SU-DHL-6 (cell line): Measurements from ENCODE around the gene SMC6.

ENCODE experiments used
- H2AFZ ChIP-seq: fragments of 200-600 bp; sonication (generic); 2 replicates; pipeline ENCODE4 v1.6.1; 2014; ENCODE audit warnings: low read depth, mild to moderate bottlenecking, moderate library complexity, mixed read lengths, antibody characterized with exemption, low read length; ENCODE audit not compliant: severe bottlenecking
- H3F3A ChIP-seq: fragments of 200-600 bp; shearing (Covaris generic); 2 replicates; pipeline ENCODE4 v1.6.0; 2016; ENCODE audit warnings: antibody characterized with exemption, mild to moderate bottlenecking; ENCODE audit not compliant: insufficient read depth
- H3K27ac ChIP-seq: fragments of 200-600 bp; sonication (generic); 2 replicates; pipeline ENCODE4 v1.5.1; 2016; ENCODE audit warnings: low read depth, mild to moderate bottlenecking, low read length, moderate library complexity, mixed read lengths
- H3K27me3 ChIP-seq: fragments of 200-600 bp; sonication (generic), shearing (Covaris generic); 2 replicates; pipeline ENCODE4 v1.6.0; 2014; ENCODE audit warnings: mild to moderate bottlenecking, low read length
- H3K36me3 ChIP-seq: fragments of 200-600 bp; sonication (generic); 2 replicates; pipeline ENCODE4 v1.6.1; 2014; ENCODE audit warnings: mild to moderate bottlenecking, low read length, mixed read lengths
- H3K4me2 ChIP-seq: fragments of 300-600, 200-600 bp; shearing (Covaris generic), sonication (generic); 2 replicates; pipeline ENCODE4 v1.6.0; 2014; ENCODE audit warnings: low read length, low read depth, mild to moderate bottlenecking; ENCODE audit not compliant: poor library complexity, severe bottlenecking
- H3K4me3 ChIP-seq: fragments of 200-600 bp; sonication (generic); 2 replicates; pipeline ENCODE4 v1.5.1; 2014; ENCODE audit warnings: antibody characterized with exemption, low read length, mild to moderate bottlenecking, mixed read lengths; ENCODE audit not compliant: insufficient read depth, poor library complexity, severe bottlenecking
- H3K79me2 ChIP-seq: fragments of 200-600 bp; sonication (generic); 2 replicates; pipeline ENCODE4 v1.6.1; 2014; ENCODE audit warnings: mild to moderate bottlenecking, low read length, moderate library complexity; ENCODE audit not compliant: insufficient read depth
- H3K9ac ChIP-seq: fragments of 200-600 bp; sonication (generic); 2 replicates; pipeline ENCODE4 v1.7.0; 2014; ENCODE audit warnings: mild to moderate bottlenecking, low read length
- H3K9me2 ChIP-seq: fragments of 200-600 bp; sonication (generic); replicated peaks from 2 replicates; pipeline ENCODE4 v1.6.1; 2014; ENCODE audit warnings: low read length; ENCODE audit not compliant: insufficient read depth
- H3K9me3 ChIP-seq: fragments of 200-600 bp; sonication (generic); 2 replicates; pipeline ENCODE4 v1.6.1; 2014; ENCODE audit warnings: low read length, mixed read lengths; ENCODE audit not compliant: insufficient read depth
- H4K20me1 ChIP-seq: fragments of 200-600 bp; sonication (generic); 2 replicates; pipeline ENCODE4 v1.6.1; 2014; ENCODE audit warnings: low read depth, mild to moderate bottlenecking, antibody characterized with exemption, low read length, moderate library complexity, mixed read lengths
- EZH2phosphoT487 ChIP-seq: fragments of 200-600 bp; sonication (generic), shearing (Covaris generic); conservative IDR thresholded peaks from 2 replicates; pipeline ENCODE4 v1.6.1; 2018; ENCODE audit warnings: mild to moderate bottlenecking, antibody characterized with exemption, low read length, moderate library complexity, mixed read lengths
- TF ChIP-seq, protein P1 (sequence below): fragments of 200-600 bp; sonication (generic); IDR thresholded peaks from one replicate; pipeline ENCODE4 v1.5.1; 2017; ENCODE audit warnings: antibody characterized with exemption, mild to moderate bottlenecking, low read length, moderate library complexity; ENCODE audit not compliant: insufficient read depth, poor library complexity, severe bottlenecking

SMC6 gene

DNA sequence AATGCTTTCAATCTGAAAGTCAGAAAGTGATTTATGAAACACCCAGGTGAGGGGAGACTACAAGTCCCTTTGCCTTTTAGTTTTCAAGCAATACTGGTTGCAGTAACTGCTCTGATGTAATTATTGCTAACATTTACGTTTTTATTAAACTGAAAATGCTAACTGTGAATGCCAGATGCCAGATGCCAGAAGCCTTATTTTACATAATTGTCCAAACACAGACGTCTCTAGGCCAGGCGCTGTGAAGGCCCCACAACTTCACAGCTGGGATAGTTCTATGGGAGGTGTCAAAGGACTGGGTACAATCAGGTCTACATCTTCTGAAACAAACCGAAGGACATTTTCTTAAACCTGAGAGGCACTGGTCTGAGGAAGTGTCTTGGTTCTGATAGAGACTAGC is 35.2 kb upstream of the SMC6 start:
- Histone ChIP-seq H3K9me2 (no peaks in the 10 kb centered on the region), H3K27ac (no peak overlapping the region), H3F3A (peaks cover 1% of the 10 kb centered on the region; the same call in 1 of the 2 replicates), H3K27me3 (no peaks in the 10 kb centered on the region), H2AFZ (no peak overlapping the region), H4K20me1 (peaks cover 2% of the 10 kb centered on the region; the same call in 1 of the 2 replicates), H3K79me2 (no peaks in the 10 kb centered on the region), H3K4me2 (no peak overlapping the region), H3K9me3 (no peaks in the 10 kb centered on the region), H3K9ac (no peak overlapping the region), H3K36me3 (no peaks in the 10 kb centered on the region), H3K4me3 (no peak overlapping the region)
- TF ChIP-seq EZH2phosphoT487 = no peak
- TF ChIP-seq, protein P1, sequence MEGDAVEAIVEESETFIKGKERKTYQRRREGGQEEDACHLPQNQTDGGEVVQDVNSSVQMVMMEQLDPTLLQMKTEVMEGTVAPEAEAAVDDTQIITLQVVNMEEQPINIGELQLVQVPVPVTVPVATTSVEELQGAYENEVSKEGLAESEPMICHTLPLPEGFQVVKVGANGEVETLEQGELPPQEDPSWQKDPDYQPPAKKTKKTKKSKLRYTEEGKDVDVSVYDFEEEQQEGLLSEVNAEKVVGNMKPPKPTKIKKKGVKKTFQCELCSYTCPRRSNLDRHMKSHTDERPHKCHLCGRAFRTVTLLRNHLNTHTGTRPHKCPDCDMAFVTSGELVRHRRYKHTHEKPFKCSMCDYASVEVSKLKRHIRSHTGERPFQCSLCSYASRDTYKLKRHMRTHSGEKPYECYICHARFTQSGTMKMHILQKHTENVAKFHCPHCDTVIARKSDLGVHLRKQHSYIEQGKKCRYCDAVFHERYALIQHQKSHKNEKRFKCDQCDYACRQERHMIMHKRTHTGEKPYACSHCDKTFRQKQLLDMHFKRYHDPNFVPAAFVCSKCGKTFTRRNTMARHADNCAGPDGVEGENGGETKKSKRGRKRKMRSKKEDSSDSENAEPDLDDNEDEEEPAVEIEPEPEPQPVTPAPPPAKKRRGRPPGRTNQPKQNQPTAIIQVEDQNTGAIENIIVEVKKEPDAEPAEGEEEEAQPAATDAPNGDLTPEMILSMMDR = no peak

DNA sequence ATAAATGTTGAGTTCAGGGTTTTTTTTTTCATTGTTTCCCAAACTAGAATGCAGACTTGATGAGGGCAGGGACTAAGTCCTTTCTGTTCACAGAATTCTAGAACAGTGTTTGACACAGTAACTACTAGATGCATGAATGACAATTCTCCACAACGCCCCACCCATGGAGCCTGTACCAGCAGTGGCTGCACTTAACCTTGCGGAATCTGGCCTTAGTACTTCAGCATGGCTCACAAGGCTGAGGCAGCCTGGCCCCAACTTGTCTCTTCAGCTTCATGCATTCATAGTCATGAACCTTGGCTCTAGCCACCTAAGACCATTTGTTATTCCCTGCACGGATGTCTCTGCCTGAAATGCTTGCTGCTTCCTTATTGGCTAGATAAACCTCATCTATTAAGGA is 33.1 kb upstream of the SMC6 start:
- Histone ChIP-seq H3F3A (peaks cover 4% of the 10 kb centered on the region; the same call in 1 of the 2 replicates), H3K4me2 (no peak overlapping the region), H3K9ac (no peak overlapping the region), H3K27me3 (no peaks in the 10 kb centered on the region), H3K9me2 (no peaks in the 10 kb centered on the region), H2AFZ (no peak overlapping the region), H3K9me3 (no peaks in the 10 kb centered on the region), H3K4me3 (no peak overlapping the region), H4K20me1 (peaks cover 6% of the 10 kb centered on the region; the same call in 1 of the 2 replicates), H3K79me2 (no peaks in the 10 kb centered on the region), H3K36me3 (peaks cover 9% of the 10 kb centered on the region; the same call in 1 of the 2 replicates), H3K27ac (no peak overlapping the region)
- TF ChIP-seq, protein P1 = no peak
- TF ChIP-seq EZH2phosphoT487 = no peak

DNA sequence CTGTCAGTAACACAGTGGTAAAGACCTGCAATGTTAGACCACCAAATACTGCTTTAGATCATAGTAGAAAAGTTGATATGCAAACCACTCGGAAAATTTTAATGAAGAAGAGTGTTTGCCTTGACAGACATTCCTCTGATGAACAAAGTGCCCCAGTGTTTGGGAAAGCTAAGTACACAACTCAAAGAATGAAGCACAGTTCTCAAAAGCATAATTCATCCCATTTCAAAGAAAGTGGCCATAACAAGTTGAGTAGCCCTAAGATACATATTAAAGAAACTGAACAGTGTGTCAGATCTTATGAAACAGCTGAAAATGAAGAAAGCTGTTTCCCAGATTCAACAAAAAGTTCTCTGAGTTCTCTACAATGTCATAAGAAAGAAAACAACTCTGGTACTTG is 27.9 kb upstream of the SMC6 start:
- H3K9ac ChIP-seq = no peak overlapping the region

More for the DNA sequence above, 27.9 kb upstream of the SMC6 start:
- peaks cover 6% of the 10 kb centered on the region; the same call in 1 of the 2 replicates for H4K20me1 ChIP-seq
- TF ChIP-seq, protein P1 = no peak
- no peaks in the 10 kb centered on the region for H3K79me2 ChIP-seq
- no peaks in the 10 kb centered on the region for H3K9me3 ChIP-seq
- H3K4me2 ChIP-seq = no peak overlapping the region
- no peak overlapping the region for H2AFZ ChIP-seq
- no peaks in the 10 kb centered on the region for H3K27me3 ChIP-seq
- H3K36me3 ChIP-seq = peaks cover 45% of the 10 kb centered on the region
- no peak overlapping the region for H3K27ac ChIP-seq
- no peaks in the 10 kb centered on the region for H3K9me2 ChIP-seq
- no peak overlapping the region for H3K4me3 ChIP-seq
- peaks cover 7% of the 10 kb centered on the region; the same call in 1 of the 2 replicates for H3F3A ChIP-seq
